PFSK-1 (cell line): Measurements from ENCODE around the gene SLC1A2.

ENCODE experiments used
- FOXP2 ChIP-seq: optimal IDR thresholded peaks from 2 replicates; pipeline ENCODE3; 2011; ENCODE audit warnings: borderline replicate concordance, control low read depth, inconsistent platforms; ENCODE audit not compliant: insufficient read depth; ENCODE audit errors: extremely low read length, extremely low read depth
- POLR2AphosphoS5 ChIP-seq: IDR thresholded peaks from 2 replicates; pipeline ENCODE4 v1.6.1; 2012; ENCODE audit warnings: low read depth, mild to moderate bottlenecking, control low read depth, low read length, moderate library complexity
- SIN3A ChIP-seq: IDR thresholded peaks from 2 replicates; pipeline ENCODE4 v1.6.1; 2012; ENCODE audit warnings: mild to moderate bottlenecking, low read length, moderate library complexity, borderline replicate concordance; ENCODE audit not compliant: insufficient read depth
- TAF1 ChIP-seq: IDR thresholded peaks from 2 replicates; pipeline ENCODE4 v1.6.1; 2012; ENCODE audit warnings: low read length, control low read depth, borderline replicate concordance; ENCODE audit not compliant: insufficient read depth
- TF ChIP-seq, protein P1 (sequence below), 2 experiments: IDR thresholded peaks; 2 replicates each; pipeline versions ENCODE4 v1.6.1 to v1.8.0; 2011 to 2012; ENCODE audit warnings: low read depth in 2 of 2, low read length in 2 of 2, control low read depth in 1 of 2, inconsistent platforms in 1 of 2, mild to moderate bottlenecking in 1 of 2, moderate library complexity in 1 of 2; ENCODE audit not compliant: insufficient read depth in 1 of 2

The SLC1A2 gene

GRCh38 chr11:35293035-35293434 lies 126.3 kb downstream of the SLC1A2 start:
- TF ChIP-seq TAF1 (no peak), SIN3A (no peak), FOXP2 (no peak), POLR2AphosphoS5 (no peak)
- TF ChIP-seq, protein P1, sequence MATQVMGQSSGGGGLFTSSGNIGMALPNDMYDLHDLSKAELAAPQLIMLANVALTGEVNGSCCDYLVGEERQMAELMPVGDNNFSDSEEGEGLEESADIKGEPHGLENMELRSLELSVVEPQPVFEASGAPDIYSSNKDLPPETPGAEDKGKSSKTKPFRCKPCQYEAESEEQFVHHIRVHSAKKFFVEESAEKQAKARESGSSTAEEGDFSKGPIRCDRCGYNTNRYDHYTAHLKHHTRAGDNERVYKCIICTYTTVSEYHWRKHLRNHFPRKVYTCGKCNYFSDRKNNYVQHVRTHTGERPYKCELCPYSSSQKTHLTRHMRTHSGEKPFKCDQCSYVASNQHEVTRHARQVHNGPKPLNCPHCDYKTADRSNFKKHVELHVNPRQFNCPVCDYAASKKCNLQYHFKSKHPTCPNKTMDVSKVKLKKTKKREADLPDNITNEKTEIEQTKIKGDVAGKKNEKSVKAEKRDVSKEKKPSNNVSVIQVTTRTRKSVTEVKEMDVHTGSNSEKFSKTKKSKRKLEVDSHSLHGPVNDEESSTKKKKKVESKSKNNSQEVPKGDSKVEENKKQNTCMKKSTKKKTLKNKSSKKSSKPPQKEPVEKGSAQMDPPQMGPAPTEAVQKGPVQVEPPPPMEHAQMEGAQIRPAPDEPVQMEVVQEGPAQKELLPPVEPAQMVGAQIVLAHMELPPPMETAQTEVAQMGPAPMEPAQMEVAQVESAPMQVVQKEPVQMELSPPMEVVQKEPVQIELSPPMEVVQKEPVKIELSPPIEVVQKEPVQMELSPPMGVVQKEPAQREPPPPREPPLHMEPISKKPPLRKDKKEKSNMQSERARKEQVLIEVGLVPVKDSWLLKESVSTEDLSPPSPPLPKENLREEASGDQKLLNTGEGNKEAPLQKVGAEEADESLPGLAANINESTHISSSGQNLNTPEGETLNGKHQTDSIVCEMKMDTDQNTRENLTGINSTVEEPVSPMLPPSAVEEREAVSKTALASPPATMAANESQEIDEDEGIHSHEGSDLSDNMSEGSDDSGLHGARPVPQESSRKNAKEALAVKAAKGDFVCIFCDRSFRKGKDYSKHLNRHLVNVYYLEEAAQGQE (IDR thresholded peaks at IDR 0.05; ENCODE audit: insufficient read depth in 1 of 2, low read depth in 2 of 2, low read length in 2 of 2), result no peak

DNA sequence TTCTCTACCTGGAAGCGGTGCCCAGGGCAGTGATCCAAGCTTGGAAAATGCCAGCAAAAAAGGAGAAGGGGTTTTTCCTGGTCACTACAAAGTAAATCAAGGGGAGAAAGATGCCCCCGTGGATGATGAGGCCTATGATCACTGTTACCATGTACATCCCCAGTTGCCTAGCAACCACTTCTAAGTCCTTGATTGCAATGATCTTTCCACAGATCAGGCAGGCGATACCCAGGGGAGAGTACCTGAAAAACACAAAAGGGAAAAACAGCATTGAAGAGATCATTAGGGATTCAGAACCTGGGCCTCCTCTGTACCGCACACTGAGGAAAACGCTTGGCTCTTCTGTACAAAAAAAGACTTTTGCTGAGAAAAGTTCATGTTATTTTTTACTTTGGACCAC lies 127.1 kb downstream of the SLC1A2 start:
- TF ChIP-seq TAF1 (no peak), FOXP2 (no peak), SIN3A (no peak), POLR2AphosphoS5 (no peak)
- TF ChIP-seq, protein P1 (IDR thresholded peaks at IDR 0.05; ENCODE audit: insufficient read depth in 1 of 2, low read depth in 2 of 2, low read length in 2 of 2), result no peak

GRCh38 chr11:35290876-35291275 lies 128.5 kb downstream of the SLC1A2 start:
- TF ChIP-seq FOXP2, result no peak
- TF ChIP-seq, protein P1 (IDR thresholded peaks at IDR 0.05; ENCODE audit: insufficient read depth in 1 of 2, low read depth in 2 of 2, low read length in 2 of 2), result no peak
- TF ChIP-seq SIN3A, result no peak
- no peak for TF ChIP-seq POLR2AphosphoS5
- TF ChIP-seq TAF1, result no peak

- TF ChIP-seq, protein P1 (IDR thresholded peaks at IDR 0.05; ENCODE audit: insufficient read depth in 1 of 2, low read depth in 2 of 2, low read length in 2 of 2), result no peak
- TF ChIP-seq TAF1 (no peak), SIN3A (no peak), POLR2AphosphoS5 (no peak), FOXP2 (no peak)
These were observed 129.5 kb downstream of the SLC1A2 start for GRCh38 chr11:35289821-35290220.

DNA sequence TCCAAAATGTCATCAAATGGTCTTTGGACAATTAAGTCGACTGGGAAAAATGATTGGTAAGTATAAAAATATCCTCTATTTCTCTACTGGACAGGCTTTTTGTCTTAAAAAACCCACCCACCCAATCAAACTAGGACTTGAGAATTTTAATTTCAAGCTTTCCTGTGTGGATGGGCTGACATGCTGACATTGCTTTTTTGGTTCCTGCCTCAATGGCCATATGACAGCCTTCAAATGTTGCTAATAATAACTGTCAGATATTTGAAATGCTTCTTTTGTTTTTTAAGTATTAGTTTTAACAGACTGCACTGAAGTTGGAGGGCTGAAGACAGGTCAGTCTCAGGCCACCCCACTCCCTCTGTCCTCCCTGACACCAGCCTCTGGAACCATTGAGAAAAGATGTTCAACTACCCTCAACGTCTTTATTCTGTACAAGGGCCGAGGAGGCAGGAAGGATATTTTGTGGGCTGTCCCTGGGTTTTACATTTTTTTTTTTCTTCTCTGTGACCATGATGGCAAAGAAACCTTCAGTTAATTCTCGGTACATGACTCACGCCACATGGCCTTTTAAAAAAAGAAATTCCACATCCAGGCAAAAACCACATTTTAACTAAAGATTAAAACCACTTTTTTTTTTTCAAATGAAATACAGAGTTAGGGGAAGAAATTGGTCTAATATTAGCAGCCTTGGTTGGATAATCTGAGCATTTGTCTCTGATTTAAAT lies 130.4 kb downstream of the SLC1A2 start:
- TF ChIP-seq POLR2AphosphoS5, result no peak
